ENCODE data around the gene ANTXR1. TPM values are rescaled to one million over a fixed set of nuclear protein-coding genes. Genes with fewer than 3 reads are reported as not detected.

The ANTXR1 gene
- total and polyA plus RNA-seq, 2 donors (not counting 3 experiments of a cell fraction or from before 2014, with no cell fraction given), result 4.2 to 17.3 TPM

GRCh38 chr2:69034845-69035244, 21.9 kb downstream of the ANTXR1 start:
- Histone ChIP-seq H3K4me3 (replicated peaks in 1 of 3; ENCODE audit: insufficient read depth in 1 of 3, low read depth in 1 of 3, low read length in 3 of 3) (no peak overlapping the region), H2AFZ (ENCODE audit: low read depth, low read length) (no peak overlapping the region), H3K36me3 (ENCODE audit: control insufficient read depth in 2 of 2, extremely low read depth in 1 of 2, insufficient read depth in 2 of 2, low read length in 2 of 2) (no peaks in the 10 kb centered on the region), H4K20me1 (replicated peaks; ENCODE audit: control insufficient read depth, extremely low read depth, insufficient read depth, low read length) (no peaks in the 10 kb centered on the region), H3K4me2 (ENCODE audit: insufficient read depth, low read length) (no peak overlapping the region), H3K4me1 (ENCODE audit: control insufficient read depth, extremely low read depth, insufficient read depth, low read length) (peaks cover 16% of the 10 kb centered on the region), H3K79me2 (ENCODE audit: control insufficient read depth, insufficient read depth, low read length) (no peaks in the 10 kb centered on the region), H3K9ac (replicated peaks; ENCODE audit: extremely low read depth, insufficient read depth, low read length) (no peak overlapping the region), H3K9me1 (replicated peaks; ENCODE audit: control insufficient read depth, extremely low read depth, insufficient read depth, low read length) (no peaks in the 10 kb centered on the region), H3K9me3 (replicated peaks; ENCODE audit: control insufficient read depth, insufficient read depth, low read length) (no peaks in the 10 kb centered on the region), H3K27me3 (ENCODE audit: control insufficient read depth in 2 of 2, insufficient read depth in 2 of 2, low read length in 2 of 2) (no peaks in the 10 kb centered on the region), H3K27ac (ENCODE audit: insufficient read depth, low read depth, low read length) (no peak overlapping the region)
- FAIRE-seq (no peak), DNase-seq (ENCODE audit: low read depth, low spot score) (no peak)
- POLR2A ChIA-PET, result no interaction called here
- intact Hi-C loops (cut with micrococcal nuclease) (no loop called here), dilution Hi-C loops (cut with MboI; ENCODE audit: extremely low pct_ligation_motif_present, low sequenced_read_pairs) (no loop called here)
- CTCF ChIA-PET, result no interaction called here
- no TSS peak for BruUV-seq (replicated peaks)
- TF ChIP-seq CTCF (IDR thresholded peaks at IDR 0.05; ENCODE audit: extremely low read depth in 1 of 2, insufficient read depth in 1 of 2, low read depth in 1 of 2, low read length in 2 of 2), result no peak

GRCh38 chr2:69036926-69037325, 23.9 kb downstream of the ANTXR1 start:
- H3K4me1 ChIP-seq (ENCODE audit: control insufficient read depth, extremely low read depth, insufficient read depth, low read length), result peaks cover 10% of the 10 kb centered on the region
- no peak overlapping the region for H3K4me2 ChIP-seq (ENCODE audit: insufficient read depth, low read length)
- DNase-seq (ENCODE audit: low read depth, low spot score) (no peak), FAIRE-seq (no peak)
- H3K9ac ChIP-seq (replicated peaks; ENCODE audit: extremely low read depth, insufficient read depth, low read length), result no peak overlapping the region
- TF ChIP-seq POLR2A (IDR thresholded peaks at IDR 0.05; ENCODE audit: low read depth, low read length) (no peak), EZH2 (IDR thresholded peaks at IDR 0.05; ENCODE audit: borderline replicate concordance, low read depth, low read length, severe bottlenecking) (no peak), POLR2AphosphoS5 (IDR thresholded peaks at IDR 0.05; ENCODE audit: insufficient read depth, low read depth, low read length) (no peak), MAX (IDR thresholded peaks at IDR 0.05; ENCODE audit: insufficient read depth, insufficient read length) (no peak), GATA2 (IDR thresholded peaks at IDR 0.05; ENCODE audit: insufficient read depth, insufficient read length, low read depth, low read length) (no peak), CTCF (IDR thresholded peaks at IDR 0.05; ENCODE audit: extremely low read depth in 1 of 2, insufficient read depth in 1 of 2, low read depth in 1 of 2, low read length in 2 of 2) (no peak), FOS (IDR thresholded peaks at IDR 0.05; ENCODE audit: borderline replicate concordance, insufficient read depth, low read length) (no peak), JUN (IDR thresholded peaks at IDR 0.05; ENCODE audit: borderline replicate concordance, insufficient read depth, insufficient read length, low read depth) (no peak), MYC (IDR thresholded peaks at IDR 0.05; ENCODE audit: low read depth, low read length) (no peak)
- H3K27ac ChIP-seq (ENCODE audit: insufficient read depth, low read depth, low read length), result no peak overlapping the region
- CTCF ChIA-PET, result no interaction called here
- no peak overlapping the region for H2AFZ ChIP-seq (ENCODE audit: low read depth, low read length)
- H3K9me3 ChIP-seq (replicated peaks; ENCODE audit: control insufficient read depth, insufficient read depth, low read length), result no peaks in the 10 kb centered on the region
- H3K27me3 ChIP-seq (ENCODE audit: control insufficient read depth in 2 of 2, insufficient read depth in 2 of 2, low read length in 2 of 2), result no peaks in the 10 kb centered on the region
- no peaks in the 10 kb centered on the region for H3K36me3 ChIP-seq (ENCODE audit: control insufficient read depth in 2 of 2, extremely low read depth in 1 of 2, insufficient read depth in 2 of 2, low read length in 2 of 2)
- no peaks in the 10 kb centered on the region for H3K9me1 ChIP-seq (replicated peaks; ENCODE audit: control insufficient read depth, extremely low read depth, insufficient read depth, low read length)
- BruUV-seq (replicated peaks), result no TSS peak
- H3K4me3 ChIP-seq (replicated peaks in 1 of 3; ENCODE audit: insufficient read depth in 1 of 3, low read depth in 1 of 3, low read length in 3 of 3), result no peak overlapping the region
- H3K79me2 ChIP-seq (ENCODE audit: control insufficient read depth, insufficient read depth, low read length), result no peaks in the 10 kb centered on the region
- no peaks in the 10 kb centered on the region for H4K20me1 ChIP-seq (replicated peaks; ENCODE audit: control insufficient read depth, extremely low read depth, insufficient read depth, low read length)
- intact Hi-C loops (cut with micrococcal nuclease), result no loop called here
- POLR2A ChIA-PET, result no interaction called here
- dilution Hi-C loops (cut with MboI; ENCODE audit: extremely low pct_ligation_motif_present, low sequenced_read_pairs), result no loop called here
